ENCODE measurements around the gene RGS3.

GRCh38 chr9:113511047-113511521, 47.6 kb downstream of the RGS3 start:
- TF ChIP-seq POLR2AphosphoS5 (IDR thresholded peaks at IDR 0.05; ENCODE audit: low read depth, low read length) = no peak
- TF ChIP-seq POLR2A (IDR thresholded peaks at IDR 0.05; ENCODE audit: low read depth, low read length) = no peak
